ENCODE measurements around the gene ADAMTS2.

Gene ADAMTS2

DNA sequence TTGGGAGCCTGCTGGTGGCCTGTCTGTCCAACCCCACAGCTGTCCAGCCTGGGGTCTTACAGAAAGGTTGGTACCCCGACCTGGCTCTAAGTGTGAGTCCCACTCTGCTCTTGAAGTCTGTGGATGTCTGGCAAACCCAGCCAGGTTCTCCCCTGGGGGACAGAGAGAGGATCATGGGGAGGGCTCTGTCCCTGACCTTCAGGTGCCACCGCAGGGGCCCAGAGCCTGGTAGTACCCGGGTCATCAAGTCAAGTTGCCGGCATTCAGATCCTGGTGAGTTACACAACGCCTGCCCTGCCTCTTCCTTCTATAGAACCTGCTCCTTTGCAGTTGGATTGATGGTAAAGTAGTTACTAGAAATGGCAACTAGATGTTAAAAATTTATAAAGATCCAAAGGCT is 66.7 kb downstream of the ADAMTS2 start:
- no peak for DNase-seq (ENCODE audit: low spot score)

DNA sequence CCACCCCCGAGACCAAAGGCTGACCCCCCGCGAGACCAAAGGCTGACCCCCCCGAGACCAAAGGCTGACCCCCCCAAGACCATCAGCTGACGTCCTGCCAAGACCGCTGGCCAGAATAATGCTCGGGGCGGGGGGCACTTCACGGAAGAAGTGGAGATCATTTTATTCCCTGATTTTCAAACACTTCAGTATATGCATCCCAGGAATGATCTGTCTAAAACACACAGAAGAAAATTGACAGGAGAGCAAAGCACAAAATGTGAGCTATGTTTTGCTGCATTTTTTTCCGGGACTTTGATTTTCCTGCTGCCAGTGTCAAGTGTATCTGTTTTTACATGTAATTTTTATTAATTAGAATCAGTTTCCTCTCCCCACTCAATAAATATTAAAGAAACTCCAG is 67.1 kb downstream of the ADAMTS2 start:
- DNase-seq (ENCODE audit: low spot score), result no peak

DNA sequence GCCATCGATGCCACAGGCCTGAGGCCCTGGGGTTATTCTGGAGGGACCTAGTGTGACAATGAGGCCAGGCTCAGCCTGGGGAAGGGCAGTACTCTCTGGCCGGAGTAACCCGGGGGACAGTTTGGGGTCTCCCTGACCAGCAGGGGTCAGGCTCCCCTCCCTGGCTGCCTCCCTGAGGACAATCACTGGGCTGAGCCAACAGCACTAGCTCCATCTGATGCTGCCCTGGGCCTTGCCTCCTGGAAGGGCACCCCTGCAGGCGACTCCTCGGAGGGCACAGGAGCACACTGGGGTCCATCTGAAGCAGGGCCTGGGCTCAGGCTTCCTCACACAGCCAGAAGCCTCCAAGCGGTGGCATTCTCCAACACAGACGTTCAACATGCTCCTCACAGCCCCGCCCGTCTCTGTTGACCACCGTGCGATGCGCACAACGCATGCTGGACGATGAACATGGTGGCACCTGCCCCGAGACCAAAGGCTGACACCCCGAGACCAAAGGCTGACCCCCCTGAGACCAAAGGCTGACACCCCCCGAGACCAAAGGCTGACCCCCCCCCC is 68.3 kb downstream of the ADAMTS2 start:
- no peak for DNase-seq (ENCODE audit: low spot score)

DNA sequence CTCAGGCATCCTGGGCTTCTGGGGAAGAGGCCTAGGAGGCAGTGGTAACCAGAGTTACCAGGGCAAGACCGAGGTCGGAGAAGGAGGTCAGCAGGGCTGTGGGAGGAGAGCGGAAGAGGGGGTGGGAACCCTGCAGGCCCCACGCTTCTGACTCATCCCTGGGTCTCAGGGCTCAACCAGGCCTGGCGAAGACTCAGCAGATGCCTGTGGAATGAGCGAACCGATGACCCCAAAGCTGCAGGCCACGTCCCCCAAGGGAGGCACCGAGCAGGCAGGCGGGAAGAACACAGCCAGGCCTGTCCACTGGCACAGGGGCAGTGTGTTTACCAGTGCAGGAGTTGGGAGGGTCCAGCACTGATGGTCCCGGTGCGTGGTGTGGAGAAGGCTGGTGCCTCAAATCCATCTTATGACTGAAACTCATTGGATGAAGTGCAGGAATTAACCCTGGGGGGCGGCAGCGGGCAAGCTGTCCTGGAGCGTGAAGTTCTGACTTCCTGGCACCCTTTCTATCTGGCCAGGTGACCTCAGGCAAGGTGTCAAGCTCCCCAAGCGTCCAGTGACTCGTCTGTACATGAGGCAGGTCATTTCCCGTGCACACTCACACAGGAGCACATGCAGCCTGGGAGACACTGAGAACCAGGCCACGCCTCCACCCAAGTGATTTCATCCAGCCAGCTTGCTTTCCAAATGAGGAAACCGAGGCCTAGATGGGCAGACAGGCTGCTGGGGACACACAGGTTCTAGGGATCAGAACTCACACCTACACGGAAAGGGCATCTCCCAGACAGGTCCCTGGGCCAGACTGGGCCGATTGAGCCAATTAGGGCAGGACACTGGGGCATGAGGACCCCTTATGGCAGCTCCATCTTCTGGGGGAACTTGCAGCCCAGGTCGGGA is 69.1 kb downstream of the ADAMTS2 start:
- no peak for DNase-seq (ENCODE audit: low spot score)

DNA sequence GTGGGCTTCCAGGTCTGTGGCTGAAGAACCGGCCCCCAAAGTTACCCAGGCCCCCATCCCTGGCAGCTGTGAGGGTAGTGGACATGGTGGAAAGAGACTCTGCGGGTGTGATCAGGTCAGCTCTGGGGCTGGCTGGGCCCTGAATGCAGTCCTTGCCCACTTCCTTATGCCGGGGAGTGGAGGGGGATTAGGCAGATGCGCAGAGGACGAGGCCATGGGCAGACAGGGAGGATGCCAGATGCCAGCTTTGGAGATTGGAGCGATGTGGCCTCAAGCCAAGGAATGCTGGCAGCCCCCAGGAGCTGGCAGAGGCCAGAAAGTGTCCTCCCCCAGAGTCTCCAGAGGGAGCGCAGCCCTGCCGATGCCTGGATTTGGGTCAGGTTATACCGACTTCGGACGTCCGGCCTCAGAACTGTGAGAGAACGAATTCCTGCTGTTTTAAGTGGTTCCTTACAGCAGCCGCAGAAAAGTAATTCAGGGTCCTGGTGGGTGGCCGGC is 69.8 kb downstream of the ADAMTS2 start:
- no peak for DNase-seq (ENCODE audit: low spot score)

DNA sequence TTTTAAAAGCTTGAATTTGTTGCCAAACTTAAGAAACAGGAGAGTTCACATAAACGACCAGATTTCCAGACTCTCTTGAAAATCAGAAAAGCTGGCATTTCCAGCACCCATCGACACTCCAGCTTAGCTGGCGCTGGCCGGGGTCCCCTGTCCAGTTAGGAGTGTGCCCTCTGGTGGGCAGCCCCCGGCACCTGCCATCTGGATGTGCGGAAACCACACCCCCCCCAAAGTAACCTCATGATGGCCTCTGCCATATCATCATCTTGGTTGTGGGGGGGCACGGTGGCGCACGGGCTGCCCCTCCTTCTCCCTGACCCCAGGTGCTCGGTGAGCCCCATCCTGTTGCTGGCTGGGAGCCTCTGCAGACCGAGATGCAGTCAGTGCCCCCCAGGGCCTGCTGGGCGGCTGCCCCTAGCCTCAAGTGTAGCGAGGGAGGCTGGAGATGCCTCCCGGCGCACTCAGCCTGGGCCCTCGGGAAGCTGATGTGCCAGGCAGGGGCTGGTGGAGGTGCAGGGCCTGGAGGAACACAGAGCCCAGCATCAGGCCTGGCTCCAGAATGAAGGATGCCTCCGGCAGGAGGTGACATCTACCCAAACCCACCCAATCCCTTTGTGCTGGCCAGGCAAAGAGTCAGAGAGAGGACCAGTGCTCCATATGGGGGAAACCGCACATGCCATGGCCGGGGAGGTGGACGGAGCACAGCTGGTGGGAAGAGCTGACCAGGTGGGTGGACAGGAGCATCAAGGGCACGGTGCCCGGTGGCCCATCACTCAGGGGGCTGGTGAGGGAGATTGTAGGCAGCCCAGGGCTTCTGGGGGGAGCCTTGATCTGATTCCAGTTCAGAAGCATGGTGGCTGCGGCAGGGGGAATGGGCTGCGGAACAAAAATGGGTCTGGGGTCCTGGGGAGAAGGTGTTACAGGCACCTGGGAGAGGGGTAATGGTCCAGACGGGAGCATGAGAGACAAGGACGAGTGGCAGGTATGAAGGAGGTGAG is 70.6 kb downstream of the ADAMTS2 start:
- no peak for DNase-seq (ENCODE audit: low spot score)

DNA sequence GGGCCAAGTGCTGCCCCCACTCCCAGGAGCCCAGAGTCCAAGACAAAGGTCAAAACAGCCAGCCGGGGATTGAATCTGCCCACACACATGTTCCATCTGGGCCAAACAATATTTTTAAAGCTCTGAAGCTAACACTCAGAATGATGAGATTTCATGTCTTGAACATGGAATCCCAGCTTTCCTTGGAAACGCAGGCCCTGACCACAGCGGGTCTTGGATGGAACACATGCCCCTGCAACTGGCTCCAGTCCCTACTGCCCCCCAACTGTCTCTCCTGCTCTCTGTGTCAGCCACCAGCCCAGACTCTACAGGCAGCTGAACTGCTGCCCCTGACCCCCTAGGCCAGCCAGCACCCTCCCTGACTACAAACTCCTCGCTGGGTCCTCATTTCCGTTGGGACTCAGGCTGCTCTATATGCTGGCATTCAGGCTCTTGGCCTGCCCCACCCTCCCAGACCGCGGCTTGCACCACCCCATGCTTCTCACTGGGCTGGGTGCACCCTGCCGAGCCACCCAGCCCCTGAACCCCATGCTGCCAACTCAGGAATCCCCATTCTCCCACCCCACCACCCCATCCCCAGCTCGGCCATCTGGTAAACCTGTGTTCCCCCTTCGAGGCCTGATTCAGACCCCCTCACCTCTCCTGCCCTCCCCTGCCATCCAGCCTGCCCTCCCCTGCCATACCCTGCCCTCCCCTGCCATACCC is 71.7 kb downstream of the ADAMTS2 start:
- no peak for DNase-seq (ENCODE audit: low spot score)

DNA sequence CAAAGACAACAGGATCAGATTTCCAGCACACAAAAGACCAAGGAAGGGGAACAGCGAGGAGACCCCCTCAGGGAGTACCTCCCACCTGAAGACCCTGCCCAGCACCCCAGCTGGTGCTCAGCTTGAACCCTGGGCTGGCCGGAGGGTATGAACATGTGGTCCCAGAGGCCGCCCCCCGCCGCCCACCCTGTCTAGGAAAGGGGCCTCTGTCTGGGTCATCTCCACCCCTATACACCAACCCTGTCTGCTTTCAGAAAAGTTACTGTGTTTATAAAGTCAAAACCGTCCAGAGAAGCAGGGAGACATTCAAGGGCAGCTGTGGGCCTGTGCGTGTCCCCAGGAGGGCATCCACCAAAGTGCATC is 72.2 kb downstream of the ADAMTS2 start:
- DNase-seq (ENCODE audit: low spot score), result no peak

DNA sequence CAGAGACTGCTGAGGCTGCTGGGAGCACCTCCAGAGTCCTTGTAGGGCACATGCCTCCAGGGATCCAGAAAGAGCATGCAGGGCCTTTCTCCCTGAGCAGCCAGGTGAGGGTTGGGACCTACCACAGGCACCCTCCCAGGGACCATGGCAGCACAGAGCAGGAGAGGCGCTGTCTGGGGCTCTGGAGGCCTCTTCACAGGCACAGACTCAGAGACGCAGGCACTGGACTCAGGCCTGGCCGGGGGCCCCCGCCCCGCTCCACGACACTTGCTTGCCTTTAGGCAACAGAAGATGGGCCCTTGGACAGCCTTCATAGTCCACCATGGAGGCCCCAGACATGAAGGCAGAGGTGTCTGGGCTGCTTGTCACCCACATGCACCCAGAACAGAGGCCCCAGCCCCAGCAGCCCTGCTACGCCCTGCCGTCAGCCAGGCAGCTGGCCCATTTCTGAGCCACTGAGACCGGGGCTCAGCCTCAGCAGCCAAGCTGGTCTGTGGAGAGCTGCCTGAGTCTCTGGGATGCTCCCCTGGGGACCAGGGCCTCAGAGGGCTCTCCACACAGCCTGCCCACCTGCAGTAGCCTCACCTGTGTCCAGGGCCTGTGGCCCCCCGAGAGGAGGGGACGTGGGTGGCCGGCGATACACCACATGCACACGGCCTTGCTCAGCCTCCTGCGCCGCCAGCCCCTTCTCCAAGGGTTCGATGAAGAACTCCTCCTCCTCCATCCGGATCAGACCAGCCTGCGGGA is 72.8 kb downstream of the ADAMTS2 start:
- DNase-seq (ENCODE audit: low spot score), result no peak

DNA sequence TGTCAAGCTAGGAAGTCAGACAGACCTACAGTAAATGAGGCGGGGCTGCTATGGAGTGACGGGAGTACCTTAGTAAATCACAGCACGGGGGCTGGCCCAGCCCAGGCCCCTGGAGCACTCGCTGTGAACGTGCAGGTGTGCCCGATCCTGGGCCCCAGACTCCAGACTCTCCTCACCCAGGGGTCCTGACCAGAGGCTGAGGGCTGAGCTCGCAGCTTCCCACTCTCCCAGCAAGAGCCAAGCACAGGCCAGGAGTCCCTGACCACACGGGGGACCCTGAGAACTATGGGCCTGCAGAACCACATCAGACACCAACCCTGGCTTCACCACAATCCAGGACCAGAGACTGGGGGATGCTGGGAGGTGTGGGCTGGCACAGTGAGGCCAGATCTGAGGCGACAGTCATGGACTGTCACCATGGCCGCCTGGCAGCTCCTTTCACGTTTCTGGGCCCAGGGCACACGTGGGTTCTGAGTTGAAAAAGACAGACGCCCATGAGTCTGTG is 73.4 kb downstream of the ADAMTS2 start:
- no peak for DNase-seq (ENCODE audit: low spot score)

DNA sequence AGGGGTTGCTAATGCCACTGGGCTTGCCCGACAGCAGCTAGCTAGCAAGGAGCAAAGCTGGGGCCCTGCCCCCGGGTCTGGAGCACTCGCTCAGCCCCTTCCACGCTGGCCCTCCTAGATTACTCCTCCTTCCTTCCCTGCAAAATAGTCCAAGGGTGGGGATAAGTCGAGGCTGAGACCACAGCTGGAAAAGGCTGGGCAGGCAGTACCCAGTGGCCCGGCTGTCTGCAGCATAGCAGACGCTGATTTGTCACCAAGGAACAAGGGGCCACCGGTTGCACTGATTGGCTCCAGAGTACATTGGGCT is 73.9 kb downstream of the ADAMTS2 start:
- DNase-seq (ENCODE audit: low spot score), result no peak

DNA sequence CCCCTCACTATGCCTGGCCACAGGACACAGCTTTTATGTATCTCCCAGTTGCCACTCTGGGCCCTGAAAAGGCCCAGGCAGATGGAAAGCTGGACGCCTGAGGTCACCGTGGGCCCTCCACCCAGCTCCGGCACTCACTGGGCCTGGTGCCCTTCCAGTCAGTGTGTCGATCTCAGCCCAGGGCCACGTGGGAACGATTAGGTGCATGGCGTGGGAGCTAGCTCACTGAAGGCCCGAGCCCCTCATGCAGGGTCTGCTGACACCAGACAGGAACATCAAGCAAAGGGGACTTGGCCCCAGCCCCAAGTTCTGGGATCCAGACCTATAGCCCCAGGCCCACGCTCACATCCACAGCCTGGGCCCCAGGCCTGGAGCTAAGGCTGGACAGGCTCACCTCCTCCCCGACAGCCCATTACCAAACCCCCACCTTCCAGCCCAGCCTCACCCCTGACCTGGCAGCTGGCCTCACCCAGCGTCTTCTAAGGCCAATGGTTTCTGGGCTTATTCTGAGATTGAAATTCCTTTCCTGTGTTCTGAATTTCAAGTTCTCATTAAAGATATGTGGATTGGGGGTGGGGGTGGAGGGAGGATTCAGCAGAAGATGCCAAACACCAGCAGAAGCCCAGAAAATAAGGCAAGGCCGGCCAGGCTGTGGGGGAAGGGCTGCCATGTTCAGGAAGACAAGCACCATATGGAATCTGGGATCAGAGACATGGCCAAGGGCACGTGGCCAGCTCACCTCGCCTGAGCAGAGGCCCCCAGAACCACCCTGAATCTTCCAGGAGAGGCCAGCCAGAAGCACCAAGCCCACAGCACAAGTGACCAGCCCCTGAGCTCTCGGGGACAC is 74.5 kb downstream of the ADAMTS2 start:
- DNase-seq (ENCODE audit: low spot score), result no peak

DNA sequence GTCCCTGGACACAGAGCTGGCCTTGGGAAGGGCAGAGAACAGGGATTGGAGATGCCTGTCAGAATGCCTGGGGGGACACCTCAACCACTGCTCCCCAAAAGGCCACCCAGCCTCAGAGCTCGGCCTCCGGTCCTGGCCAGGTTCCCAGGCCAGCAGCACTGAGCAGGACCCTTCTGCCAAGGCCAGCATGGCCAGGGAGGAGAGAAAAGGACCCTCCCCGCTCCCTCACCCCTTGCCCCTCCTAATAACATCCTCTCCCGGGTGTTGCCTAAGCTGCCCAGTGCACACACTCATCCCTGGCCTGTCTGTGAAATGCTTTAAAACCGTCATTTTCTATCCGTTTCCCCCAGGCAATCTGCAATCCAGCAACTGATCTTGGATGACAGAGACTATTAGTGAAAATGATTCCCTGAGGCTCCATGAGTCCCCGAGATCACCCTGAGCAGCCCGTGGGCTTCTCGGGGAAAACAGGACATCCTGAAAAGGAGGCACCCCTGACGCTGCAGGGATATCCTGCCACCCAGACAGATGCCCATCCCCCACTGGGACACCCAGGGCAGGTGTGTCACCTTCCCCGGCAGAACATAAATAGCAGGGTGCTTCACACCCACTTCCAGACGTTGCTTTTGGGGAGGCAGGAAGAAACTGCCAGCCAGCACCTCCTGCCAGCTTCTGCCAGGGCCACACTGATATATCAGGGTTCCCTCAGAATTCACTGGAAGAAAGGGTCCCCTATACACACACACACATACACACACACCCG is 75.3 kb downstream of the ADAMTS2 start:
- no peak for DNase-seq (ENCODE audit: low spot score)

DNA sequence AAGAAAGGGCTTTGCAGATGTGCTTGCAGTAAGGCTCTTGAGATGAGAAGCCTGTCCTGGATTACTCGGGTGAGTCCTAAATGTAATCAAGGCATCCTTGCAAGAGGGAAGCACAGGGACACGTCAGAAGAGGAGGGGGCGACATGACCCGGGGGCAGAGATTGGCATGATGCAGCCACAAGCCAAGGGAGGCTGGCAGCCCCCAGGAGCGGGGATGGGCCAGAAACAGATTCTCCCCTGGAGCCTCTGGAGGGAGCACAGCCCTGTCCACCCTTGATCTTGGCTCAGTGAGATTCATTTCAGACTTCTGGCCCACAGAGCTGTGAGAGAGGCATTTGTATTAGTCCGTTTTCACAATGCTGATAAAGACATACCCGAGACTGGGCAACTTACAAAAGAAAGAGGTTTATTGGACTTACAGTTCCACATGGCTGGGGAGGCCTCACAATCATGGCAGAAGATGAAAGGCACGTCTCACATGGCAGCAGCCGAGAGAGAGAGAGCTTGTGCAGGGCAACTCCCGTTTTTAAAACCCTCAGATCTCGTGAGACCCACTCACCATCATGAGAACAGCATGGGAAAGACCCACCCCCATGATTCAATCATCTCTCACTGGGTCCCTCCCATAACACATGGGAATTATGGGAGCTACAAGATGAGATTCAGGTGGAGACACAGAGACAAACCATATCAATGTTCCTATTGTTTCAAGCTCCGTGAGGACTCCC is 76.1 kb downstream of the ADAMTS2 start:
- no peak for DNase-seq (ENCODE audit: low spot score)

DNA sequence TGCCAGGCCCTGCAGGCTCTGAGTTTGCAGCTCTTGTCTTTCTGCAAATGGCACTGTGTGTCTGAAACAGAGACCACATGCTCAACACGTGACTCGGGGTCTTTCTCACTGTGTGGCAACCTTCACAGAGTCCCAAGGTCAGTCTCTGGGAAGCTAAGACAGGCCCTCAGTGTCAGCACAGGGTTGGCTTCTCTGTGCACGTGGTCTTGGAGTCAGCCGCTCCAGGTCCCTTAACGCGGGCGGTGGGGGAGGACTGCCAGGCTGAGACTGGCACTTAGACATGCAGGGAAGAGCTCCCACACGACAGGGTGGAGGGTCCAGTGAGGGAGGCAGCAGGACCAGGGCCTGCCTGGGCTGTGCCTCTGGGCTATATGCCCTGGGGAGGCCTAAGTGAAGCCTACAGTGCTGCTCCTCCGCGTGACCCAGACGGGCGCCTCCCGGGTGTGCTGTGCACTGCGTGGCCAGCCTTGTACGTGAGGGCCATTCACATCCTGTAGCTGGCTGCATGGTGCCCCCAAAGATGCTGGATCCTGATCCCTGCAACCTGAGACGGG is 76.8 kb downstream of the ADAMTS2 start:
- no peak for DNase-seq (ENCODE audit: low spot score)

DNA sequence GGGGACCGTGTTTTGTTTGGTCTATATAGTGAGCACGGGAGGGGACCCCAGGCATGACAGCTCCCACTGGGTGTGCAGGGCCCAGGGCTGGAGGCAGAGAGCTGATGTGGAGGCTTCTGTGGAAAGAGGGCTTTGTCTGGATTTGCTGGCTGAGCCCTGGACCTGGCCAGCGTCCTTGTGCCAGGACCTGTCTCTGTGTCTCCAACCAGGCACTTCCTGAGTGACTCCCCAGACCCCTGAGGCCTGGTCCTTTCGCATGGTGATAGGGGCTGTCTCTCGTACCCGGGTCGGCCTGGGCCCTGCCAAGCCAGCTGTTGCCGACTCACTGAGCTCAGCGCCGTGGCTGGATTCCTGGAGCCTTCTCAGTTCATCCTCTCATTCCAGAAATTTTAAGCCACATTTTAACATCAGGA is 77.6 kb downstream of the ADAMTS2 start:
- no peak for DNase-seq (ENCODE audit: low spot score)

DNA sequence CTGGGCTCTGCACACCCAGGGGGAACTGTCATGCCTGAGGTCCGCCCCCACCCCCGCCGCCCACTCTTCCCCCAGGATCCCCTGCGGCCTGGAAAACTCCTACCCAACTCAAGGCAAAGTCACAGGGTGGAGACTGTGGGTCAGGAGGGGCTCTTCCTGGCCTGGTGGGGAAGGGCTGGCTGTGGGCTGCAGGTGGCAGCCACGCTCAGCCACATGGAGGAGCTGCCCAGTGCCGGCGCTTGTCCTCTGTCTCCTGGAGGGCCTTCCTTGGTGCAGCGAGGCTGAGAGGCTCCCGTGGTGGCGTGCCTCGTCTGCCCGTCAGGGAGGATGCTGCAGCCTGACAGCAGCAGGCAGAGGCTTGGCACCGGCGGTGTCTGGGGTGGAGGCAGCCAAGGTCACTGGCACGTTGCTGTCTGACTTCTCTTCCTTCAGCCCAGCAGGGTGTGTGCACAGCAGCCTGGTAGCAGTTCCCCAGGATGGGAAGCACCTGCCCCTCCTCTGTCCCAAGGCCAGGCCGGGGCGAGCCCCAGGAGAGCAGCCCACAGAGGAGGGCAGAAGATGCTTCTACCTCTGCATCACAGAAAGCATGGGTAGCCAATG is 78.1 kb downstream of the ADAMTS2 start:
- no peak for DNase-seq (ENCODE audit: low spot score)

All from hematopoietic multipotent progenitor cell treated with erythropoietin and hydrocortisone succinate and interleukin-3 and kit ligand, for 15 days (in vitro differentiated cells).